Stimulated activated CD8-positive, alpha-beta memory T cell treated with anti-CD3 and anti-CD28 coated beads, Interleukin-7, amount 100 ng/mL, for 48 hours (primary cell): ENCODE data around the gene C16orf89.

Experiments
- DNase-seq, 2 donors: peaks; one replicate each; pipeline ENCODE4 v3.0.0-alpha.2; 2020; ENCODE audit warnings: low read depth in 1 of 2; ENCODE audit errors: extremely low read depth in 1 of 2

C16orf89 gene

DNA sequence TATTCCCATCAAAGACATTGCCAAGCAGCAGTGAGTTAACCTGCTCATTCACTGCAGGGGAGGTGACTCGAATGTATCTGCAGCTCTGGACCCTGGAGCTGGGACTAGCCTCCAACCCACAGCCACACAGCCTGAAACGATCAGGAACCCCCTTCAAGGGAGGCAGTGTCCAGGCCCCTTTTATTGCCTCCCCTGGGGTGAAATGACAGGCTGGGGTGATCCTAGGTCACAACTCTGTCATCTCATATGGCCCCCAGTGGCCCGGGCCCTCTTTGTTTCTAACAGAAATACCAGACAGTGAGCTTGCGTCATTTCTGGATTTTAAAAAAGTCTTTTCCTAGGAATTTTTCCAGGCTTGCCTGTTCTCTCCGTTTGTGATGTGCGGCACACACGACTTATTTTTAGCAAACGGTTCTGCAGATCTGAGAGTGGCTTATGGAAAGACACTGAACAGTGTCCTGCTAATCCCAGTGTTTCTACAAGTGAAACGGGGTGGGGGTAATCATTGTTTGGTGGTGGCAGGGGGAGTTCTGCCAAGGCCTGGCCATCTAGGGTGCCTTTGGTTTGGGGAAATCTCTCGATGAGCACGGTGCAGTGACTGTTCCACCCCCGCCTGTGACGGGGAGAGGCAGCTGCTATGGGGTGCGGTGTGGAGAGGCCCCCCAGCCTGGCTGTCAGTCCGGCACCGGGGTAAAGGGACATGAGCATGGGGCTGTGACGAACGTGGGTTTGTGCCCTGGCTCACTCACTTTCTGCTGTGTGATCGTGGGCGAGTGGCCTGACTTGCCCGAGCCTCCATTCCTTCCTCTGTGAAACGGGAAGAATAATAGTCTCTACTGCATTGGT is 59.2 kb downstream of the C16orf89 start:
- no peak for DNase-seq

DNA sequence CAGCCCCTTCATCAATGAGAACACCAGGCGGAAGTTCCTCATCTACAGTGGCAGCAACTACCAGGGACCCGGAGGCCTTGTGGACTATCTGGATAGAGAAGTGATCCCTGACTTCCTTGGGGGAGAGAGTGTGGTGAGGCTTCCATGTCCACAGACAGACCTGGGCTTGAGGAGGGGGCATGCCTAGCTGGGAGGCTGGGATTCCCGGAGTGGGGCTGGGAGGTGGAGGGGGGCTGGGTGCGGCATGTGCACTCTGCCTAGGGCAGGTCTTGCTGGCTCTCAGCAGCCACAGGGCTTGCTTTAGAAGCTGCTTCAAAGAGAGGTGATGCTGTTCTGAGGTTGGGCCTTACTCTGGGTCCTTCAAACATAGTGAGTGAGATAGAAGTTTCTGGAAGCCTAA is 59.8 kb downstream of the C16orf89 start:
- no peak for DNase-seq

DNA sequence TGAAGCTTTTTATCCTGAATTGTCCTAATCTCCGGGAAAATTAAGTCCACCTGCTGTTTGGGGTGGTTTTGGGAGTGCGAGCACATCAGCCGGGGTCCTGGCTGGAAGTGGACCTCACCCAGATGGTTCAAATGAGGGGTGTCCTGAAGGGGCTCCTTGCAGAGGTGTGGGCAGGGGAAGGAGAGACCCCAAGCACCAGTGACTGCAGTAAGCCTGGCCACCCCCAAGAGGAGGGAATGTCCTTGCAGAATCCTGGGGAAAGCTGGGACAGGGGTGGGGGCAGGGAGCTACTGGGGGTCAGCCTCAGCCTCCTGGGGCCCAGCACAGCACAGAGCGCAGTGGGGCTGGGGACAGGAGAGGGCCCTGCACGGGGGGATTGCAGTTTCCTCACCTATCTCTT is 61.4 kb downstream of the C16orf89 start:
- DNase-seq = no peak

DNA sequence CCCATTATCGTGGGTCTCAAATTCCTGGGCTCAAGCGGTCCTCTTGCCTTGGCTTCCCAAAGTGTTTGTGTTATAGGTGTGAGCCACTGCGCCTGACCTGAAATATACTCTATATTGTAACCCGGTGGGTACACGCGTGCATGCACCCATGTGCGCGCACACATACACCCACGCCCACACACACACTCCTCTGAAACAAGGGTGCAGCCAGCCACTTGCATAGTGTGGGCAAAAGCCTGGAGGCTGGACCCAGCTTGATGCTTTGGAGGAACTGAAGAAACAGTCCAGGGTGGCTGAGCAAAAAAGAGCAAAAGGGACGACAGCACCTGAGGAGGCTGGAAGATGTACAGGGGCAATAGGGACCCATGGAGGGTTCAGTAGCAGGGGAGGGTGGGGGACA is 61.9 kb downstream of the C16orf89 start:
- DNase-seq = no peak

DNA sequence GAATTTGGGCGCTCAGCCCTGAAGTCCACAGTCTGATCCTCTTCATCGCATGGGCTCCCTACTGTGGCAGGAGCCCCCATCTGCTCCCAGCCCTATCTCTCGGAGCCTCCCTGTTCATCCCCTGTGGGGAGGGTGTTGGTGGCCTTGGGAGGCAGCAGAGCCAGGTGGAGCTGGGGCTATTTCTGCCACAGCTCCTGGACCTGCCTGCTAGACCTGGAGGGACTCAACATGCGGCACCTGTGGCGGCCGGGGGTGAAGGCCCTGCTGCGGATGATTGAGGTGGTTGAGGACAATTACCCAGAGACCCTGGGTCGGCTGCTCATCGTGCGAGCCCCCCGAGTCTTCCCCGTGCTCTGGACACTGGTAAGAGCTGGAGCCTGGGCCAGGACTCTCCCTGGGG is 62.5 kb downstream of the C16orf89 start:
- DNase-seq = no peak

GRCh38 chr16:5002699-5003143 is 63.0 kb downstream of the C16orf89 start:
- no peak for DNase-seq

GRCh38 chr16:5001986-5002385 is 63.8 kb downstream of the C16orf89 start:
- no peak for DNase-seq

DNA sequence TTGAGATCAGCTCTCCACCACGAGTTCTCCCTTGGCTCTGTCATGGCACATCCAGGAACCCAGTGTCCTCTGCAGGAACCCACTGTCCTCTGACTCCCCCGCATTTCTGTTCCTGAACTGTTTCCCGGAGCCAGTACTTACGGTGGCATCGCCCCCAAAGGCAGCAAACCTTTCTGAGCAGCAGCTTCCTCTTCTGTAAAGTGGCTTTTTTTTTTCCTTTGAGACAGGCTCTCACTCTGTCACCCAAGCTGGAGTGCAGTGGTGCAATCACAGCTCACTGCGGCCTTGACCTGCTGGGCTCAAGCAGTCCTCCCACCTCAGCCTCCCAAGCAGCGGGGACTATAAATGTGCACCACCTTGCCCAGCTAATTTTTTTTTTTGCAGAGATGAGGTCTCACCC is 64.2 kb downstream of the C16orf89 start:
- DNase-seq = no peak

GRCh38 chr16:5000573-5001001 is 65.2 kb downstream of the C16orf89 start:
- no peak for DNase-seq

DNA sequence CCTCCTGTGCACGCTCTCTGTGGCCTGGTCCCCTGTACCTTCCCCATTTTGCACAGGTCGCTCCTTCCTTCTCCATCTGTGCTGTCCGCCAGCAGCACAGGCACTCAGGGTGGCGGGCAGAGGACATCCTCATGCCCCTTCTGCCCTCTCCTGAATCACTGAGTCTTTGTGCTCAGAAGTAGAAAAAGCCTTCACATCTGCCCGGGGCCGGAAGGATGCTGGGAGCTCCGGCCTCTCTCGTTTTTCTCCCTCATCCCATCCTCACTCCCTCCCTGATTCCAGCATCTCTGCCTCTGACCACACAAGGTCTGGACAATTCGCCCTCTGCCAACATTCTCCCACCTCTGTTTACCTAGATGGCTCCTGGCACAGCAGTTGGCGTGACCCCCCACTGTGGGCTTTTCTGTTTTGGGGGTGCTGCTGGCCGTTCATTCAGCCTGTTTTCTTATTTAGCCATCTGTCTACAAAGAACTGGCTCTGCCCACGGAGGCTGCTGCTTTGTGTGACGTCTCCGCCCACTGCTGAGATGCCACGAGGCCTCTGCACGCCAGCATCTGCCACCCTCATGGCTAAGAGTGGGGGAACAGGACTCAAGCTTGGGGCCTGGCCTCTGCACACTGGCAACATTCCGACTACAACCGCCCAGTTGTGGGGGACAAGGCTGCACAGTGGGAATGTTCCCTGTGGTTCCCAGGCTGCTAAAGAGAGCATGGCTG is 70.9 kb downstream of the C16orf89 start:
- DNase-seq = no peak
